HG02973 (cell line): ENCODE measurements around the gene MEOX2.

Source experiments
- ATAC-seq: cut with Tn5 transposase; IDR thresholded peaks from one replicate; pipeline ENCODE4 v1.9.1; 2021; ENCODE audit warnings: moderate library complexity; ENCODE audit not compliant: unreplicated experiment

MEOX2 gene

GRCh38 chr7:15618275-15618674, 68.2 kb downstream of the MEOX2 start:
- no peak for ATAC-seq

GRCh38 chr7:15612205-15612604, 74.3 kb downstream of the MEOX2 start:
- no peak for ATAC-seq

- no peak for ATAC-seq
These were observed 76.0 kb downstream of the MEOX2 start for GRCh38 chr7:15610503-15610902.

GRCh38 chr7:15609287-15609686, 77.2 kb downstream of the MEOX2 start:
- ATAC-seq = no peak

GRCh38 chr7:15607529-15608210, 78.8 kb downstream of the MEOX2 start:
- ATAC-seq = no peak

GRCh38 chr7:15606561-15606960, 79.9 kb downstream of the MEOX2 start:
- ATAC-seq = no peak

- no peak for ATAC-seq
These were observed 82.3 kb downstream of the MEOX2 start for GRCh38 chr7:15604166-15604565.

- ATAC-seq = no peak
These were observed 83.4 kb downstream of the MEOX2 start for GRCh38 chr7:15603124-15603523.

- ATAC-seq = no peak
These were observed 84.2 kb downstream of the MEOX2 start for GRCh38 chr7:15602236-15602635.

- ATAC-seq = no peak
These were observed 85.3 kb downstream of the MEOX2 start for GRCh38 chr7:15601175-15601574.

GRCh38 chr7:15600298-15600697, 86.2 kb downstream of the MEOX2 start:
- ATAC-seq = no peak

GRCh38 chr7:15594461-15594860, 92.0 kb downstream of the MEOX2 start:
- ATAC-seq = no peak

GRCh38 chr7:15593382-15593781, 93.1 kb downstream of the MEOX2 start:
- no peak for ATAC-seq

- ATAC-seq = no peak
These were observed 100.2 kb downstream of the MEOX2 start for GRCh38 chr7:15586266-15586665.

- ATAC-seq = no peak
These were observed 101.9 kb downstream of the MEOX2 start for GRCh38 chr7:15584575-15584974.

GRCh38 chr7:15582773-15583172, 103.7 kb downstream of the MEOX2 start:
- no peak for ATAC-seq

- ATAC-seq = no peak
These were observed 105.0 kb downstream of the MEOX2 start for GRCh38 chr7:15581352-15581951.

GRCh38 chr7:15580604-15581351, 105.7 kb downstream of the MEOX2 start:
- ATAC-seq = no peak

GRCh38 chr7:15577600-15577999, 108.9 kb downstream of the MEOX2 start:
- no peak for ATAC-seq

- ATAC-seq = no peak
These were observed 115.1 kb downstream of the MEOX2 start for GRCh38 chr7:15571301-15571878.

GRCh38 chr7:15567652-15568051, 118.8 kb downstream of the MEOX2 start:
- ATAC-seq = no peak

- no peak for ATAC-seq
These were observed 119.4 kb downstream of the MEOX2 start for GRCh38 chr7:15567036-15567435.
